B cell (primary cell): ENCODE data around the gene RTL5. TPM values are rescaled to one million over a fixed set of nuclear protein-coding genes. Genes with fewer than 3 reads are reported as not detected.

Experiments used
- ATAC-seq: fragments of 200-7000 bp; cut with Tn5 transposase; one replicate; pipeline ENCODE4 v1.10.0; 2021; ENCODE audit warnings: low read depth, mild to moderate bottlenecking, moderate number of reproducible peaks, moderate library complexity
- CTCF ChIA-PET: fragments of 350-600 bp; sonication (Branson Sonifier 250); formaldehyde crosslinking; loops from one replicate; lab custom pipeline; 2021; ENCODE audit warnings: antibody characterized with exemption, inconsistent platforms; lab: Charles Lee
- POLR2A ChIA-PET: fragments of 350-600 bp; sonication (Branson Sonifier 250); formaldehyde crosslinking; loops from one replicate; lab custom pipeline; 2021; ENCODE audit warnings: antibody characterized with exemption; lab: Charles Lee
- DNase-seq: peaks from one replicate; pipeline ENCODE4 v3.0.0; 2013
- H2AFZ ChIP-seq: 2 replicates; pipeline ENCODE4 v1.6.1; 2012; ENCODE audit warnings: mild to moderate bottlenecking, low read depth, low read length; ENCODE audit not compliant: insufficient read depth, poor library complexity, severe bottlenecking
- H3K27ac ChIP-seq, 2 donors: 1 replicate in 1 of 2; 2 replicates in 1 of 2; pipeline ENCODE4 v1.5.1; 2012 to 2013; ENCODE audit warnings: low read length in 2 of 2, mild to moderate bottlenecking in 2 of 2, moderate library complexity in 1 of 2
- H3K27me3 ChIP-seq, 4 experiments: fragments of 200-600 bp in 1 of 4; sonication (generic) in 1 of 4; replicated peaks in 1 of 4; 1 replicate in 2 of 4; 2 replicates in 2 of 4; pipeline versions ENCODE4 v1.6.1 to v1.7.0; 2013 to 2016; ENCODE audit warnings: low read length in 3 of 4, mild to moderate bottlenecking in 2 of 4, mixed read lengths in 1 of 4, moderate library complexity in 1 of 4; ENCODE audit not compliant: insufficient read depth in 4 of 4, control insufficient read depth in 3 of 4; ENCODE audit errors: control extremely low read depth in 1 of 4
- H3K36me3 ChIP-seq, 2 experiments: replicated peaks in 1 of 2; 1 replicate in 1 of 2; 2 replicates in 1 of 2; pipeline versions ENCODE4 v1.6.1 to v1.7.1; 2013; ENCODE audit warnings: low read length in 1 of 2; ENCODE audit not compliant: insufficient read depth in 2 of 2, control insufficient read depth in 1 of 2; ENCODE audit errors: control extremely low read depth in 1 of 2, extremely low read depth in 1 of 2
- H3K4me1 ChIP-seq, 2 donors: fragments of 200-600 bp in 1 of 2; sonication (generic) in 1 of 2; 1 replicate in 1 of 2; 2 replicates in 1 of 2; pipeline versions ENCODE4 v1.5.1 to v1.6.1; 2013 to 2017; ENCODE audit warnings: low read length in 2 of 2; ENCODE audit not compliant: control insufficient read depth in 2 of 2, insufficient read depth in 2 of 2
- H3K4me2 ChIP-seq: replicated peaks from 2 replicates; pipeline ENCODE3; 2012; ENCODE audit warnings: mild to moderate bottlenecking, low read depth, low read length; ENCODE audit not compliant: poor library complexity, severe bottlenecking
- H3K4me3 ChIP-seq, 5 experiments: fragments of 200-600 bp in 1 of 5; sonication (generic) in 1 of 5; 1 replicate in 3 of 5; 2 replicates in 2 of 5; pipeline versions ENCODE4 v1.5.1 to v1.7.0; 2011 to 2016; ENCODE audit warnings: low read length in 4 of 5, mild to moderate bottlenecking in 4 of 5, low read depth in 2 of 5, control low read depth in 1 of 5, moderate library complexity in 1 of 5; ENCODE audit not compliant: insufficient read depth in 1 of 5; ENCODE audit errors: control extremely low read depth in 1 of 5, extremely low read depth in 1 of 5
- H3K79me2 ChIP-seq: fragments of 200-600 bp; sonication (generic); one replicate; pipeline ENCODE4 v1.6.0; 2016; ENCODE audit warnings: low read length; ENCODE audit not compliant: control insufficient read depth, insufficient read depth
- H3K9ac ChIP-seq: fragments of 200-600 bp; sonication (generic); 2 replicates; pipeline ENCODE4 v1.6.1; 2017; ENCODE audit warnings: mild to moderate bottlenecking, low read length, moderate library complexity
- H3K9me3 ChIP-seq, 3 donors: one replicate each; pipeline versions ENCODE4 v1.6.1 to v1.7.1; 2013; ENCODE audit warnings: low read length in 2 of 3; ENCODE audit not compliant: control insufficient read depth in 2 of 3, insufficient read depth in 1 of 3; ENCODE audit errors: control extremely low read depth in 1 of 3
- H4K20me1 ChIP-seq: 2 replicates; pipeline ENCODE4 v1.6.0; 2012; ENCODE audit warnings: mild to moderate bottlenecking, low read length; ENCODE audit not compliant: insufficient read depth, control insufficient read depth, poor library complexity, severe bottlenecking
- H3K27ac Mint-ChIP-seq: one replicate; pipeline ENCODE4 v1.8.0; 2021; ENCODE audit warnings: mixed read lengths
- H3K27me3 Mint-ChIP-seq: one replicate; pipeline ENCODE4 v1.8.0; 2021; ENCODE audit warnings: mixed read lengths
- H3K4me1 Mint-ChIP-seq: one replicate; pipeline ENCODE4 v1.8.0; 2021; ENCODE audit warnings: mixed read lengths
- H3K4me3 Mint-ChIP-seq: one replicate; pipeline ENCODE4 v1.8.0; 2021; ENCODE audit warnings: mixed read lengths
- H3K9me3 Mint-ChIP-seq: one replicate; pipeline ENCODE4 v1.8.0; 2022; ENCODE audit warnings: mixed read lengths; ENCODE audit not compliant: insufficient read depth
- CTCF ChIP-seq: fragments of 200-600 bp; IDR thresholded peaks from one replicate; pipeline ENCODE4 v1.8.0; 2022; ENCODE audit warnings: antibody characterized with exemption, mild to moderate bottlenecking
- EZH2 ChIP-seq: IDR thresholded peaks from 2 replicates; pipeline ENCODE4 v1.6.1; 2012; ENCODE audit warnings: borderline replicate concordance, low read depth, mild to moderate bottlenecking, moderate library complexity, low read length; ENCODE audit not compliant: insufficient read depth, poor library complexity, severe bottlenecking
- WGBS: methylation state at CpG from one replicate; pipeline ENCODE4 v1.1.5; 2013; ENCODE audit warnings: missing lambda C conversion rate; ENCODE audit not compliant: insufficient coverage; 5-methylcytosine and 5-hydroxymethylcytosine counted together
- intact Hi-C: fragments of 100-400 bp; cut with micrococcal nuclease; formaldehyde crosslinking; loops from one replicate; pipeline ENCODE4 v1.10.0; 2022
- polyA plus RNA-seq: library from polyadenylated mRNA; depleted of rRNA; stranded (reverse); fragments of >200 nt; gene quantifications from 2 replicates; pipeline ENCODE4 v1.2.3, GENCODE V29; 2012
- total RNA-seq, 2 donors: library from RNA; stranded (reverse); fragments of 120-200 nt in 1 of 2; gene quantifications; 1 replicate in 1 of 2; 2 replicates in 1 of 2; pipeline versions ENCODE4 v1.2.3 to v1.2.4, GENCODE V29; 2013 to 2022

The RTL5 gene
- total and polyA plus RNA-seq, 2 donors (not counting 1 experiment from before 2014, with no cell fraction given), result 1.0 to 22.4 TPM

GRCh38 chrX:72130156-72130761 is 1.5 kb downstream of the RTL5 start:
- TF ChIP-seq CTCF (no peak), EZH2 (no peak)
- no peak overlapping the region for H3K4me2 ChIP-seq
- DNase-seq (no peak), ATAC-seq (no peak)
- H4K20me1 ChIP-seq, result no peaks in the 10 kb centered on the region
- peak overlapping the region; percentile 83 for H3K4me3 Mint-ChIP-seq
- H3K4me1 ChIP-seq, result peaks cover 7 to 10% of the 10 kb centered on the region in 2 donors
- H3K27ac ChIP-seq, result no peak overlapping the region
- H3K36me3 ChIP-seq, result no peaks in the 10 kb centered on the region
- H3K27me3 ChIP-seq, result peaks cover 0 to 18% (median 8%) of the 10 kb centered on the region in 4 experiments
- intact Hi-C loops, result no loop called here
- H3K9ac ChIP-seq, result no peak overlapping the region
- POLR2A ChIA-PET, result no interaction called here
- H2AFZ ChIP-seq, result no peak overlapping the region
- H3K4me3 ChIP-seq, result no peak overlapping the region
- peak overlapping the region; percentile 46 for H3K27ac Mint-ChIP-seq
- no peaks in the 10 kb centered on the region for H3K79me2 ChIP-seq
- WGBS, result 100% methylated on average over 4 of the region's 12 CpGs
- H3K9me3 ChIP-seq, result no peaks in the 10 kb centered on the region
- H3K27me3 Mint-ChIP-seq, result peaks cover 6% of the 10 kb centered on the region
- CTCF ChIA-PET, result interaction anchor here (1.4 to 7.9 kb wide), 5 partner anchors 9 to 129 kb away, joined by 3 to 83 read pairs (median 9); partner anchors contain the start of gene PIN4
- H3K4me1 Mint-ChIP-seq, result peaks cover 16% of the 10 kb centered on the region
- no peaks in the 10 kb centered on the region for H3K9me3 Mint-ChIP-seq

GRCh38 chrX:72129661-72130060 is 2.1 kb downstream of the RTL5 start:
- DNase-seq (peak; percentile 13), ATAC-seq (no peak)
- Histone ChIP-seq H3K9ac (no peak overlapping the region), H3K9me3 (no peaks in the 10 kb centered on the region), H3K27me3 (peaks cover 0 to 18% (median 8%) of the 10 kb centered on the region in 4 experiments), H3K4me2 (no peak overlapping the region), H3K4me1 (peaks cover 7 to 10% of the 10 kb centered on the region in 2 donors), H3K79me2 (no peaks in the 10 kb centered on the region), H4K20me1 (no peaks in the 10 kb centered on the region), H3K36me3 (no peaks in the 10 kb centered on the region), H3K27ac (no peak overlapping the region), H2AFZ (no peak overlapping the region), H3K4me3 (no peak overlapping the region)
- 94% methylated on average over 7 of the region's 16 CpGs for WGBS
- Mint-ChIP-seq H3K27me3 (peaks cover 7% of the 10 kb centered on the region), H3K27ac (no peak overlapping the region), H3K9me3 (no peaks in the 10 kb centered on the region), H3K4me3 (no peak overlapping the region), H3K4me1 (peaks cover 19% of the 10 kb centered on the region)
- intact Hi-C loops, result no loop called here
- ChIA-PET CTCF (interaction anchor here (1.4 to 7.9 kb wide), 3 partner anchors 99 to 129 kb away, joined by 3 to 83 read pairs (median 35); no protein-coding TSS in a partner anchor), POLR2A (no interaction called here)
- TF ChIP-seq CTCF, result no peak
- no peak for TF ChIP-seq EZH2
